Lower leg skin (tissue), 4 donors: ENCODE results near the gene TMEM150B. TPM values are rescaled to one million over a fixed set of nuclear protein-coding genes. Genes with fewer than 3 reads are reported as not detected.

Experiments
- DNase-seq, 2 donors: peaks; one replicate each; pipeline ENCODE4 v3.0.0-alpha.2; 2019; ENCODE audit warnings: low spot score in 2 of 2
- H3K4me3 ChIP-seq: fragments of 200-600 bp; sonication (generic); 2 replicates; pipeline ENCODE4 v1.5.1; 2017; ENCODE audit warnings: mild to moderate bottlenecking, low read depth; ENCODE audit not compliant: poor library complexity, severe bottlenecking
- CTCF ChIP-seq, 3 donors: fragments of 450-650 bp; IDR thresholded peaks; one replicate each; pipeline ENCODE4 v1.5.1; 2016; ENCODE audit warnings: antibody characterized with exemption in 3 of 3, mild to moderate bottlenecking in 3 of 3, moderate library complexity in 2 of 3
- POLR2A ChIP-seq, 2 donors: fragments of 450-650 bp; IDR thresholded peaks; one replicate each; pipeline ENCODE4 v1.6.1; 2016 to 2017; ENCODE audit warnings: antibody characterized with exemption in 2 of 2, mild to moderate bottlenecking in 1 of 2, moderate library complexity in 1 of 2
- whole genome bisulfite sequencing, 2 donors: methylation state at CpG; one replicate each; pipeline ENCODE4 v1.1.5; 2018; 5-methylcytosine and 5-hydroxymethylcytosine counted together
- intact Hi-C: fragments of 100-400 bp; cut with DNase I; formaldehyde crosslinking; loops from one replicate; pipeline ENCODE4 v1.15.0; 2023; ENCODE audit warnings: low total_unique reads
- total RNA-seq, 4 donors: library from RNA; depleted of rRNA; stranded (reverse); fragments of >200 nt; gene quantifications; one replicate each; pipeline ENCODE4 v1.1.0, GENCODE V29; 2016

The TMEM150B gene
- total RNA-seq, 4 donors from 2014 or later, result 0.58 TPM; not detected in 3

DNA sequence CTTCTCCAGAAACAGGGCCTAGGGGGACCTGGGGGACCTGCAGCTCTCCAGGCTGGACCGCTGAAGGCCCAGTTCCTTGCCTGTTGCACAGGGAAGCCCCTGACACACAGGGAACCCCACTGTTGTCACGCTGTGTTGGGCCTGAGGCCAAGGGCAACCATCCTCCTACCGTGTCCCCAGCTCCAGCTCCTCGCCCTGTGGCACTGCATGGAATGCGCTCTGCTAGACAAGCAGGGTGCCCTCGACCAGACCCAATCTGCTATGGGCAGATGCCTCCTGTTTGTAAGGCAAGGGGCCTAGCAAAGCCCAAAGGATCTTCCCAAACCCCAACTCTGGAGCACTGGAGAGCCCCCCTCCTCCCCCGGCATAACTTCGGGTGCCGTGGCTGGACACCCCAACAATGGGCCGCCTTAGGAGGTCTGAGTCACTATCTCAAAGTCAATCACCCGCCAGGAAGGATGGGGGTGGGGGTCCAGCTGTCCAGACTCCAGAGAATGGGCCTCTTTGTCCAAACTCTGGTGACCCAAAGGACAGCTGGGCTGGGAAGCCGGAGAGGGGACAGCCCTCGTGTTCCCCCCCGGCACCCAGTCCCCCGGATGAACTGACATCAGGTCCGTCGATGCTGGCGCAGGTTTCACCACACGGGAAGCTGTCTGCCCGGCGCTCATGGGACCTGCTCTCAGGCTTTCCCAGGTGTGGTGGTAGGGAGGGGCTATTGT lies 37.6 kb downstream of the TMEM150B start:
- no peak for DNase-seq
- WGBS, 2 donors, result 92% methylated on average over 11 to 21 of the region's 21 CpGs
- intact Hi-C loops, result no loop called here
- no peak for TF ChIP-seq POLR2A (IDR thresholded peaks at IDR 0.05)
- no peak overlapping the region for H3K4me3 ChIP-seq

GRCh38 chr19:55285229-55285890 lies 39.8 kb downstream of the TMEM150B start:
- no peak for DNase-seq
- no peak overlapping the region for H3K4me3 ChIP-seq
- no peak for TF ChIP-seq CTCF (IDR thresholded peaks at IDR 0.05)
- no peak for TF ChIP-seq POLR2A (IDR thresholded peaks at IDR 0.05)
- intact Hi-C loops, result no loop called here
- 47 to 67% methylated on average over 18 of the region's 18 CpGs for WGBS, 2 donors

DNA sequence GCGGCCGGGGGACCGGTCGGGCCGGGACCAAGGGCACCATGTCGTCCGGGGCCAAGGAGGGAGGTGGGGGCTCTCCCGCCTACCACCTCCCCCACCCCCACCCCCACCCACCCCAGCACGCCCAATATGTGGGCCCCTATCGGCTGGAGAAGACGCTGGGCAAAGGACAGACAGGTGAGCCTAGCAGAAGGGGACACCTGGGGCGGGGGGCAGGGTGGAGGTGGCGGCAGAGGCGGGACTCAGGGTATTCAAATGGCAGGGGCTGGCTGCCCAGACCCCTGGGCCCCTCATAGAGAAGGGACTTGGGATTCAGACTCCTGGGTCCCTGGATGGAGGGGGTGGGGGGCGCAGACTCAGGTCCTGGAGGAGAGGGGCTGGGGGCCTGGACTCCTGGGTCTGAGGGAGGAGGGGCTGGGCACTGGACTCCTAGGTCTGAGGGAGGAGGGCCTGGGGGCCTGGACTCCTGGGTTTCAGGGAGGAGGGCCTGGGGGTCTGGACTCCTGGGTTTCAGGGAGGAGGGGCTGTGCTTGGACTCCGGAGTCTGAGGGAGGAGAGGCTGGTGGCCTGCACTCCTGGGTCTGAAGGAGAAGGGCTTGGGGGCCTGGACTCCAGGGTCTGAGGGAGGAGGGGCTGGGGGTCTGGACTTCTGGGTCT lies 40.6 kb downstream of the TMEM150B start:
- no peak overlapping the region for H3K4me3 ChIP-seq
- intact Hi-C loops, result no loop called here
- 37 to 60% methylated on average over 2 to 12 of the region's 16 CpGs for WGBS, 2 donors
- DNase-seq, result no peak
- TF ChIP-seq CTCF (IDR thresholded peaks at IDR 0.05), result no peak
- no peak for TF ChIP-seq POLR2A (IDR thresholded peaks at IDR 0.05)

DNA sequence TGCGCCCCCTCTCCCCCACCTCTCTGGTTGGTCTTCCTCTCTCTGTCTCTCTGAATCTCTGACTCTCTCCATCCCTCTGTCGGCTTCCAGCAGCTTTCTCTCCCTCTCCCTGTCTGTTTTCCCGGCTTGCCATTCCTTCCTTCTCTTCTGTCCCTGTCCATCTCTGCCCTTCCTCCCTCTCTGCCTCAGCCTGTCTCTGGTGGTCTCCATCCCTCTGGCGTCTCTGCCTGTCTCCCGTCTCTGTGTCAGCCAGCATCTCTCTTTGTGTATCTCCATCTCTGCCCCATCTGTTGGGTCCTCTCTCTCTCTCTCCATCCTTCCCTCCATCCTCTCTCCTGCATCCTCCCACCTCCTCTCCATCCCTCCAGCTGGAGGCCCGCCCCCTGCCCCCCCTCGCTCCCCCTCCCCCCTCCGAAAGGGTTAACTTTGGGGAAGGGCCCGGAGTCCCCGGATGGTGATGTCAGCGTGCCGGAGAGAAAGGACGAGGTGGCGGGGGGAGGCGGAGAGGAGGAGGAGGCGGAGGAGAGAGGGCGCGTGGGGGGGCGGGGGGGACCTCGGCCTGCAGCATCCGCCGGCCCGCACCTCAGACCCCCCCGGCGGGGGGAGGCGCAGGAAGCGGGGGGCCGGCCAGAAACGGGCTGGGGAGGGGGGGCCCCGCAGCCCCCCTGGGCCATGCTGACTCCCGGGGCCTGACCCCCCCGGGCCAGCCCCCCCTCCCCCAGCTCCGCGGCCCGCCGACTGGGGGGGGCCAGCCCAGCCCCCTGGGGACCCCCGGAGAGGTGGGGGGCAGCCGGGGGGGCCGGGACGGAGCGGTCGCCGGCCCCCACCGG lies 41.4 kb downstream of the TMEM150B start, which contains the start of gene BRSK1:
TSS of gene BRSK1 (plus strand) at position 450 of the 830 bp plus-strand sequence. CDS start 446 bp downstream, outside the sequence.
- no peak within 1 kb of the TSS for H3K4me3 ChIP-seq
- no peak for DNase-seq
- TF ChIP-seq POLR2A (IDR thresholded peaks at IDR 0.05) (no peak), CTCF (IDR thresholded peaks at IDR 0.05) (no peak)
- intact Hi-C loops, result no loop called here
- 10 to 12% methylated on average over 14 to 21 of the region's 44 CpGs for WGBS, 2 donors

- 3% methylated on average over 47 to 52 of the region's 52 CpGs for WGBS, 2 donors
- intact Hi-C loops, result no loop called here
- DNase-seq, result peak; percentile 89 to 98
- TF ChIP-seq CTCF (IDR thresholded peaks at IDR 0.05) (no peak), POLR2A (IDR thresholded peaks at IDR 0.05) (no peak)
- H3K4me3 ChIP-seq, result peak within 1 kb of the TSS; percentile 87
Measured at GRCh38 chr19:55279770-55280643, 45.1 kb downstream of the TMEM150B start, which contains the start of gene HSPBP1. Gene HSPBP1 (minus strand): TSS chr19:55280110. CDS start chr19:55279608, 502 bp downstream.
